Transverse colon (tissue), 4 donors: ENCODE data around the gene ICE2. TPM values are rescaled to one million over a fixed set of nuclear protein-coding genes. Genes with fewer than 3 reads are reported as not detected.

Experiments
- DNase-seq: peaks from one replicate; pipeline ENCODE4 v3.0.0-alpha.2; 2019
- H3K27ac ChIP-seq, 4 donors: fragments of 200-600 bp; sonication (generic); 2 replicates each; pipeline ENCODE4 v1.5.1; 2016 to 2018; ENCODE audit warnings: inconsistent platforms in 4 of 4
- H3K27me3 ChIP-seq: fragments of 200-600 bp; sonication (generic); 2 replicates; pipeline ENCODE4 v1.5.1; 2017; ENCODE audit warnings: inconsistent platforms
- H3K36me3 ChIP-seq, 4 donors: fragments of 200-600 bp; sonication (generic); 2 replicates each; pipeline ENCODE4 v1.5.1; 2017 to 2019; ENCODE audit warnings: inconsistent platforms in 4 of 4
- H3K4me1 ChIP-seq, 4 donors: fragments of 200-600 bp; sonication (generic); 2 replicates each; pipeline ENCODE4 v1.5.1; 2017 to 2020; ENCODE audit warnings: inconsistent platforms in 4 of 4
- H3K4me3 ChIP-seq, 4 donors: fragments of 200-600 bp; sonication (generic); 1 replicate in 1 of 4; 2 replicates in 3 of 4; pipeline versions ENCODE4 v1.5.1 to v1.6.1; 2017 to 2019; ENCODE audit warnings: inconsistent platforms in 4 of 4
- H3K9me3 ChIP-seq, 2 donors: fragments of 200-600 bp; sonication (generic); 2 replicates each; pipeline ENCODE4 v1.5.1; 2017 to 2019; ENCODE audit warnings: inconsistent platforms in 2 of 2
- EP300 ChIP-seq: sonication (generic); formaldehyde crosslinking; IDR thresholded peaks from one replicate; pipeline ENCODE4 v1.6.1; 2017; ENCODE audit warnings: antibody characterized with exemption, low read depth
- POLR2A ChIP-seq: fragments of 450-650 bp; IDR thresholded peaks from one replicate; pipeline ENCODE4 v1.6.1; 2016; ENCODE audit warnings: antibody characterized with exemption, mild to moderate bottlenecking, moderate library complexity
- POLR2AphosphoS5 ChIP-seq, 3 donors: sonication (generic); formaldehyde crosslinking; IDR thresholded peaks; one replicate each; pipeline ENCODE4 v1.6.1; 2016; ENCODE audit warnings: antibody characterized with exemption in 3 of 3
- WGBS, 2 donors: methylation state at CpG; one replicate each; pipeline ENCODE4 v1.1.5; 2018; ENCODE audit warnings: low coverage in 1 of 2; 5-methylcytosine and 5-hydroxymethylcytosine counted together
- in situ Hi-C, 4 donors: fragments of 200-750 bp; cut with MboI; loops; one replicate each; pipeline versions ENCODE4 v1.15.0 to v1.15.1; 2017; ENCODE audit warnings: low sequenced_read_pairs in 3 of 4, low pct_ligation_motif_present in 1 of 4, low pct_unique_long_range_greater_than_20kb in 1 of 4
- intact Hi-C: fragments of 100-400 bp; cut with DNase I; formaldehyde crosslinking; loops from one replicate; pipeline ENCODE4 v1.15.1; 2023; ENCODE audit warnings: low total_unique reads
- total RNA-seq, 4 donors: library from RNA; depleted of rRNA; stranded (reverse); fragments of >200 nt; gene quantifications; one replicate each; pipeline ENCODE4 v1.1.0, GENCODE V29; 2016
- TF ChIP-seq, protein P1 (sequence below), 5 experiments: fragments of 200-600 bp in 3 of 5; fragments of 450-650 bp in 2 of 5; sonication (generic) in 3 of 5; IDR thresholded peaks; 1 replicate in 2 of 5; 2 replicates in 3 of 5; pipeline ENCODE4 v1.5.1; 2016 to 2017; ENCODE audit warnings: antibody characterized with exemption in 5 of 5, inconsistent platforms in 3 of 5, mild to moderate bottlenecking in 2 of 5, moderate library complexity in 1 of 5

ICE2 gene
- total RNA-seq, 4 donors from 2014 or later: 14.6 to 83.4 (median 26.5) TPM

DNA sequence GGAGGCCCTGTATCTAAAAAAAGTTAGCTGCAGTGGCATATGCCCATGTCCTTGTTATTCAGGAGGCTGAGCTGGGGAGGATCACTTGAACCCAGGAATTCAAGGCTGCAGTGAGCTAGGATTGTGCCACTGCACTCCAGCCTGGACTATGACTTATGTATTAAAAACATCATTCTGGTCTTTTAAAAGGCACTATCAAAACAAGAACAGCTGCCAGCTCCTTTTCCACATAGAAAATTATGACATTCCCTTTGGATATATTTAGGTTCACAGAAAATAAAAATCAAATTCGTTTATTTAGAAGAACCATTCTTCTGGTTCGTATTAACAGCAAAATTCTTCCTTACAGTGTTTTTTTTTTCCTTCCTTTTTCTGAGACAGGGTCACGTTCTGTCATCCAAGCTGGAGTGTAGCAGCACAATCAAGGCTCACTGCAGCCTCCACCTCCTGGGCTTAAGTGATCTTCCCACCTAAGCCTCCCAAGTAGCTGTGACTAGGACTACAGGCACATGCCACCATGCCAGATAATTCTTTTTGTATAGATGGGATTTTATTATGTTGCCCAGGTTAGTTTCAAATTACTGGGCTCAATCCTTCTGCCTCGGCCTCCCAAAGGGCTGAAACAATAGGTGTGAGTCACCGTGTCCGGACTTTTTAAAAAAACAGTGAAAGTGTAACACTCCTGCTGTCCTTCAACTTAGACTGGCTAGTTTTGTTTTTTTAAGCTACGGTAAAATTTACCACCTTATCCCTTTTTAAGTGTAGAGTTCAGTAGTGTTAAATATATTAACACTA, 13.9 kb downstream of the ICE2 start:
- Histone ChIP-seq H3K27ac (no peak overlapping the region), H3K4me3 (no peak overlapping the region), H3K4me1 (peaks cover 0 to 1% (median 0%) of the 10 kb centered on the region in 4 donors), H3K36me3 (peaks cover 0 to 28% (median 14%) of the 10 kb centered on the region in 4 donors), H3K27me3 (no peaks in the 10 kb centered on the region), H3K9me3 (no peaks in the 10 kb centered on the region)
- TF ChIP-seq POLR2AphosphoS5 (IDR thresholded peaks at IDR 0.05) (no peak), EP300 (no peak), POLR2A (no peak)
- TF ChIP-seq, protein P1, sequence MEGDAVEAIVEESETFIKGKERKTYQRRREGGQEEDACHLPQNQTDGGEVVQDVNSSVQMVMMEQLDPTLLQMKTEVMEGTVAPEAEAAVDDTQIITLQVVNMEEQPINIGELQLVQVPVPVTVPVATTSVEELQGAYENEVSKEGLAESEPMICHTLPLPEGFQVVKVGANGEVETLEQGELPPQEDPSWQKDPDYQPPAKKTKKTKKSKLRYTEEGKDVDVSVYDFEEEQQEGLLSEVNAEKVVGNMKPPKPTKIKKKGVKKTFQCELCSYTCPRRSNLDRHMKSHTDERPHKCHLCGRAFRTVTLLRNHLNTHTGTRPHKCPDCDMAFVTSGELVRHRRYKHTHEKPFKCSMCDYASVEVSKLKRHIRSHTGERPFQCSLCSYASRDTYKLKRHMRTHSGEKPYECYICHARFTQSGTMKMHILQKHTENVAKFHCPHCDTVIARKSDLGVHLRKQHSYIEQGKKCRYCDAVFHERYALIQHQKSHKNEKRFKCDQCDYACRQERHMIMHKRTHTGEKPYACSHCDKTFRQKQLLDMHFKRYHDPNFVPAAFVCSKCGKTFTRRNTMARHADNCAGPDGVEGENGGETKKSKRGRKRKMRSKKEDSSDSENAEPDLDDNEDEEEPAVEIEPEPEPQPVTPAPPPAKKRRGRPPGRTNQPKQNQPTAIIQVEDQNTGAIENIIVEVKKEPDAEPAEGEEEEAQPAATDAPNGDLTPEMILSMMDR (IDR thresholded peaks at IDR 0.05): no peak
- DNase-seq: no peak
- in situ Hi-C loops: no loop called here
- 83 to 87% methylated on average over 7 of the region's 7 CpGs for WGBS, 2 donors
- intact Hi-C loops: no loop called here

DNA sequence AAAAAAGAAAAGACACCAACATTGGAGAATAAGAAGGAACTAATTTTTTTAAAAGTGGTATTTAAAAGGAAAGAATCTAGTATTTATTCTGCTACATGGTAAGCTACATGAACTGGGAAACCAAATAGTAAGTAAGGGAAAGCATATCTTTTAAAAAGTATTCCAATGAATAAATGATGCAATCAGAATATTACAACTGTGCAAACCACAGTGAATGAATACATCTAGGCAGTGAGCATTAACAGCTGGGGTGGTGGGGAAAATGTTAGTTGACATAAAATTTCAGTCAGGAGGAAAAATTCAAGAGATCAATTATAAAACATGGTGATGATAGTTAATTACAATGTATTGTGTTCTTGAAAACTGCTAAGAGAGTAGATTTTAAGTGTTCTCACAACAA, 16.9 kb downstream of the ICE2 start:
- Histone ChIP-seq H3K4me1 (no peaks in the 10 kb centered on the region), H3K36me3 (peaks cover 0 to 25% (median 8%) of the 10 kb centered on the region in 4 donors), H3K27me3 (no peaks in the 10 kb centered on the region), H3K4me3 (no peak overlapping the region), H3K9me3 (no peaks in the 10 kb centered on the region), H3K27ac (no peak overlapping the region)
- no peak for DNase-seq
- TF ChIP-seq POLR2A (no peak), POLR2AphosphoS5 (IDR thresholded peaks at IDR 0.05) (no peak), EP300 (no peak)
- TF ChIP-seq, protein P1 (IDR thresholded peaks at IDR 0.05): no peak
- in situ Hi-C loops: no loop called here
- intact Hi-C loops: no loop called here

DNA sequence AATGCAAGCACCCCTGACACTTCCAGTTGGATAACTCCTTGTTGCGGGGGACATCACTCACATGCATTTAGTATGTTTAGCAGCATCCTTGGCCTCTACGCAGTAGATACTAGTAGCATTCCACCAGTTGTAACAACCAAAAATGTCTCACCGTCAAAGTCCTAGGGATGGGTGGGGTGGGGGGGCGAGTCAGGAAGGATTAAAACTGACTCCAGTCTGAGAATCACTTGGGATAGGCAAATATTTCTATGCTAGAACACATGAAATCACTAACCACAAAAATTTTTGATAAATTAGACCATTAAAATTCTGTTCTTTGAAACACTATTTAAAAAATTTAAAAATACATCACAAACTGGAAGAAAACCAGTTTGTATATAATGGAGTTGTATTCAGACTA, 18.0 kb downstream of the ICE2 start:
- TF ChIP-seq EP300 (no peak), POLR2A (no peak)
- TF ChIP-seq, protein P1 (IDR thresholded peaks at IDR 0.05): no peak
- in situ Hi-C loops: no loop called here
- no peak overlapping the region for H3K4me3 ChIP-seq
- no peaks in the 10 kb centered on the region for H3K27me3 ChIP-seq
- peaks cover 0 to 14% (median 4%) of the 10 kb centered on the region in 4 donors for H3K36me3 ChIP-seq
- intact Hi-C loops: no loop called here
- H3K27ac ChIP-seq: no peak overlapping the region
- H3K4me1 ChIP-seq: no peaks in the 10 kb centered on the region
- WGBS, 2 donors: 98% methylated on average over 4 of the region's 4 CpGs; no CpG with 5 or more reads in 1 of the 2 donors
- no peaks in the 10 kb centered on the region for H3K9me3 ChIP-seq
- no peak for DNase-seq

DNA sequence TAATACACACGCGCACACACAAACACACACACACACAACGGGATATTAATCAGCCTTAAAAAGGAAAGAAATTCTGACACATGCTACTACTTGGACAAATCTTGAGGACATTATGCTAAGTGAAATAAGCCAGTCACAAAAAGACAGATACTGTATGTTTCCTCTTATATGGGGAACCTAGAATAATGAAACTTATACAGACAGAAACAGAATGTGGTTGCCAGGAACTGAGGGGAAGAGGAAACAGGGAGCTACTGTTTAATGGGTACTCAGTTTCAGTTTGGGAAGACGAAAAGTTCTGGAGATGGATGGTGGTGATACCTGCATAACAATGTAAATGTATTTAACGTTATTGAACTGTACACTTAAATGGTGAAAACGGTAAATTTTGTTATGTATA, 20.2 kb downstream of the ICE2 start:
- Histone ChIP-seq H3K4me3 (no peak overlapping the region), H3K27me3 (no peaks in the 10 kb centered on the region), H3K36me3 (peaks cover 0 to 9% (median 2%) of the 10 kb centered on the region in 4 donors), H3K27ac (no peak overlapping the region), H3K4me1 (no peaks in the 10 kb centered on the region), H3K9me3 (no peaks in the 10 kb centered on the region)
- in situ Hi-C loops (no loop called here), intact Hi-C loops (no loop called here)
- 85% methylated on average over 5 to 6 of the region's 6 CpGs for WGBS, 2 donors
- DNase-seq: no peak
- no peak for TF ChIP-seq EP300
- no peak for TF ChIP-seq POLR2AphosphoS5 (IDR thresholded peaks at IDR 0.05)
- TF ChIP-seq, protein P1 (IDR thresholded peaks at IDR 0.05): no peak
- TF ChIP-seq POLR2A: no peak
